DMS79 (cell line): ENCODE results near the gene ZMYM3.

ENCODE experiments used
- DNase-seq: peaks from one replicate; lab custom pipeline; 2025; lab: John Stamatoyannopoulos, UW

The ZMYM3 gene

GRCh38 chrX:71214604-71215337, 39.2 kb downstream of the ZMYM3 start:
- no peak for DNase-seq

GRCh38 chrX:71214152-71214551, 39.8 kb downstream of the ZMYM3 start:
- DNase-seq = no peak

GRCh38 chrX:71212536-71212935, 41.4 kb downstream of the ZMYM3 start:
- DNase-seq = no peak

GRCh38 chrX:71210816-71211215, 43.1 kb downstream of the ZMYM3 start:
- DNase-seq = no peak

- DNase-seq = no peak
Measured at GRCh38 chrX:71199252-71200008, 54.5 kb downstream of the ZMYM3 start.

- no peak for DNase-seq
Measured at GRCh38 chrX:71198066-71198465, 55.9 kb downstream of the ZMYM3 start.

- DNase-seq = no peak
Measured at GRCh38 chrX:71195964-71196649, 57.8 kb downstream of the ZMYM3 start.

GRCh38 chrX:71191248-71191647, 62.7 kb downstream of the ZMYM3 start:
- DNase-seq = no peak
